ENCODE measurements around the gene DNTT. TPM values are rescaled to one million over a fixed set of nuclear protein-coding genes. Genes with fewer than 3 reads are reported as not detected.
A peak's percentile ranks its signal among the peaks of the same experiment; 100 is the strongest.
"Not testable (repeated sequence)": the region's sequence is repeated elsewhere in the genome, so short reads cannot be mapped to it uniquely, and the experiment has no call there.

The DNTT gene
- total and polyA plus RNA-seq, 7 experiments from 2014 or later, result 0.19 to 5.0 (median 2.0) TPM; not detected in 3

GRCh38 chr10:96299383-96299782, 4.9 kb upstream of the DNTT start:
- peak overlapping the region in 8 of 9 donors; percentile 91 to 99 (median 96) for H3K27ac Mint-ChIP-seq
- H3K4me3 ChIP-seq (ENCODE audit: low read length), result no peak overlapping the region
- ChIA-PET CTCF (interaction anchor here (1.1 to 2.1 kb wide), 4 partner anchors 9 to 606 kb away, joined by 3 to 9 read pairs (median 6); partner anchors contain the start of gene TCTN3), POLR2A (interaction anchor here (0.6 to 1.4 kb wide), 6 partner anchors 15 to 460 kb away, joined by 3 to 6 read pairs (median 3); partner anchors contain the start of gene ZNF518A)
- DNase-seq, result peak in 7 of 9 donors; percentile 24 to 82 (median 74)
- H3K9me3 ChIP-seq (ENCODE audit: control insufficient read depth in 2 of 3, low read length in 3 of 3), result no peaks in the 10 kb centered on the region
- H3K36me3 Mint-ChIP-seq, result peaks cover 0 to 11% (median 0%) of the 10 kb centered on the region in 5 donors
- H3K4me1 ChIP-seq (ENCODE audit: control insufficient read depth in 2 of 2, insufficient read depth in 2 of 2, low read length in 2 of 2), result peaks cover 0 to 61% of the 10 kb centered on the region in 2 donors
- peaks cover 0 to 9% (median 3%) of the 10 kb centered on the region in 5 donors for H3K27me3 Mint-ChIP-seq
- H3K4me3 Mint-ChIP-seq, result peak overlapping the region; percentile 46 to 83 (median 74)
- no peaks in the 10 kb centered on the region for H3K36me3 ChIP-seq (ENCODE audit: control insufficient read depth in 2 of 3, insufficient read depth in 3 of 3, low read length in 3 of 3)
- peak; percentile 87 for ATAC-seq
- intact Hi-C loops (cut with micrococcal nuclease), result loop anchor here (2.0 to 10.0 kb wide), 3 partner anchors 33 to 605 kb away; partner anchors contain the start of genes CCNJ (in 1 of the 2) and TCTN3 (in 1 of the 2)
- H3K27me3 ChIP-seq (ENCODE audit: control insufficient read depth in 2 of 2, insufficient read depth in 2 of 2, low read length in 2 of 2), result no peaks in the 10 kb centered on the region
- H3K4me1 Mint-ChIP-seq, result peaks cover 16 to 99% (median 88%) of the 10 kb centered on the region in 7 donors
- peaks cover 0 to 14% (median 0%) of the 10 kb centered on the region in 11 donors for H3K9me3 Mint-ChIP-seq
- peak overlapping the region; percentile 60 for H3K27ac ChIP-seq (ENCODE audit: low read depth, low read length)

GRCh38 chr10:96301616-96302015, 2.6 kb upstream of the DNTT start:
- no peaks in the 10 kb centered on the region for H3K9me3 ChIP-seq (ENCODE audit: control insufficient read depth in 2 of 3, low read length in 3 of 3)
- ChIA-PET CTCF (interaction anchor here (0.6 to 1.9 kb wide), 5 partner anchors 8 to 284 kb away, joined by 3 to 9 read pairs (median 3); no protein-coding TSS in a partner anchor), POLR2A (interaction anchor here (0.9 kb wide), 1 partner anchor 15 kb away, joined by 3 read pairs; no protein-coding TSS in a partner anchor)
- no peak overlapping the region for H3K4me3 ChIP-seq (ENCODE audit: low read length)
- ATAC-seq (no peak), DNase-seq (no peak)
- H3K27ac ChIP-seq (ENCODE audit: low read depth, low read length), result no peak overlapping the region
- no peaks in the 10 kb centered on the region for H3K27me3 ChIP-seq (ENCODE audit: control insufficient read depth in 2 of 2, insufficient read depth in 2 of 2, low read length in 2 of 2)
- H3K9me3 Mint-ChIP-seq, result peaks cover 0 to 10% (median 0%) of the 10 kb centered on the region in 11 donors
- H3K36me3 ChIP-seq (ENCODE audit: control insufficient read depth in 2 of 3, insufficient read depth in 3 of 3, low read length in 3 of 3), result no peaks in the 10 kb centered on the region
- peak overlapping the region in 2 of 10 donors; percentile 41 to 80 for H3K4me3 Mint-ChIP-seq
- intact Hi-C loops (cut with micrococcal nuclease), result no loop called here
- peaks cover 0 to 18% (median 3%) of the 10 kb centered on the region in 5 donors for H3K27me3 Mint-ChIP-seq
- H3K4me1 Mint-ChIP-seq, result peaks cover 10 to 100% (median 91%) of the 10 kb centered on the region in 7 donors
- peaks cover 0 to 50% of the 10 kb centered on the region in 2 donors for H3K4me1 ChIP-seq (ENCODE audit: control insufficient read depth in 2 of 2, insufficient read depth in 2 of 2, low read length in 2 of 2)
- peak overlapping the region in 7 of 9 donors; percentile 84 to 99 (median 96) for H3K27ac Mint-ChIP-seq
- H3K36me3 Mint-ChIP-seq, result peaks cover 0 to 7% (median 0%) of the 10 kb centered on the region in 5 donors

DNA sequence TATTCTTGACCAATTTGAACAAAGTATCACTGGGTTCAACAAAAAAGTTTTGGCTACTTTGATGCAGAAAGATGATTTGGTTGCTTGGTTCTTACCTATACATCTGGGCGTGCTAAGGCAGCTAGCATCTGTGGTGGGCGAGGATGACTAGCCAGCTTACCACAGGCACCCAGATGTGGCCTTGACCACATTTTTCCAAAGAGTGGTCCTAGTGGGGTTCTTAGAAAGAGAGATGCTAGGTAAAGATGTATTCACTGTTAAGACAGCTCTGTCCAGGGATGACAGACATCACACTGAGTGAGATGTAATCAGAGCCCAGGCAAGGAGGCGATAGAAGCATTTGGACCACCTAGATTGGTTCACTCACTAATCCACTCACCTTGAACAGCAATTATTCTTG, 785 bp downstream of the DNTT start:
- DNase-seq (no peak), ATAC-seq (no peak)
- Histone ChIP-seq H3K9me3 (ENCODE audit: control insufficient read depth in 2 of 3, low read length in 3 of 3) (no peaks in the 10 kb centered on the region), H3K27ac (ENCODE audit: low read depth, low read length) (no peak overlapping the region), H3K36me3 (ENCODE audit: control insufficient read depth in 2 of 3, insufficient read depth in 3 of 3, low read length in 3 of 3) (no peaks in the 10 kb centered on the region), H3K4me1 (ENCODE audit: control insufficient read depth in 2 of 2, insufficient read depth in 2 of 2, low read length in 2 of 2) (peaks cover 0 to 30% of the 10 kb centered on the region in 2 donors), H3K27me3 (ENCODE audit: control insufficient read depth in 2 of 2, insufficient read depth in 2 of 2, low read length in 2 of 2) (no peaks in the 10 kb centered on the region), H3K4me3 (ENCODE audit: low read length) (no peak overlapping the region)
- peaks cover 0 to 24% (median 3%) of the 10 kb centered on the region in 5 donors for H3K27me3 Mint-ChIP-seq
- ChIA-PET POLR2A (interaction anchor here (1.0 to 1.6 kb wide), 3 partner anchors 11 to 215 kb away, joined by 3 read pairs; no protein-coding TSS in a partner anchor), CTCF (no interaction called here)
- peak overlapping the region in 5 of 10 donors; percentile 5 to 80 (median 34) for H3K4me3 Mint-ChIP-seq
- H3K36me3 Mint-ChIP-seq, result peaks cover 0 to 7% (median 0%) of the 10 kb centered on the region in 5 donors
- peak overlapping the region in 4 of 9 donors; percentile 20 to 77 (median 34) for H3K27ac Mint-ChIP-seq
- intact Hi-C loops (cut with micrococcal nuclease), result no loop called here
- peaks cover 0 to 6% (median 0%) of the 10 kb centered on the region in 11 donors for H3K9me3 Mint-ChIP-seq
- peaks cover 0 to 80% (median 73%) of the 10 kb centered on the region in 7 donors for H3K4me1 Mint-ChIP-seq

DNA sequence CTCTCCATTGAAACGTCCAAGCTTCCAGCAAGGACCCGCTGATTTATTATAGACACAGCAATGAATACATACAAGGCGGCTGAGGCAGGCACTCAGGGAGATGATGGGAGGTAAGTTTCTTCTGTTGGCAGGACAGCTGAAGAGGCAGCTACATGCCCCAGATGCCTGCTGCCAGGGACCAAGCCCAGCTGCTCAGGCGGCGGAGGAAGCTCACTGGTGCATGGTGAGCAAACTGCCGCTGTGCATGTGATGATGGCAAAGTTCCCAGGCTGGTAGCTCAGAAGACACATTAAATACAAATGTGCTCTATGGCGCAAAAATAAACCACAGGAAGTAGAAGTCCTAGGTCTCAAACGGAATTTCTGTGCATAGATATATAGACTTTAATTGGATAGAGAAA, 2.3 kb downstream of the DNTT start:
- ATAC-seq, result peak; percentile 67
- Mint-ChIP-seq H3K9me3 (no peaks in the 10 kb centered on the region), H3K27ac (peak overlapping the region in 7 of 9 donors; percentile 21 to 77 (median 50)), H3K4me1 (peaks cover 0 to 70% (median 58%) of the 10 kb centered on the region in 7 donors), H3K36me3 (peaks cover 0 to 7% (median 0%) of the 10 kb centered on the region in 5 donors), H3K27me3 (peaks cover 0 to 25% (median 3%) of the 10 kb centered on the region in 5 donors), H3K4me3 (peak overlapping the region in 9 of 10 donors; percentile 55 to 82 (median 80))
- peak in 6 of 9 donors; percentile 15 to 47 (median 42) for DNase-seq
- Histone ChIP-seq H3K4me3 (ENCODE audit: low read length) (no peak overlapping the region), H3K27ac (ENCODE audit: low read depth, low read length) (no peak overlapping the region), H3K36me3 (ENCODE audit: control insufficient read depth in 2 of 3, insufficient read depth in 3 of 3, low read length in 3 of 3) (no peaks in the 10 kb centered on the region), H3K4me1 (ENCODE audit: control insufficient read depth in 2 of 2, insufficient read depth in 2 of 2, low read length in 2 of 2) (peaks cover 0 to 16% of the 10 kb centered on the region in 2 donors), H3K27me3 (ENCODE audit: control insufficient read depth in 2 of 2, insufficient read depth in 2 of 2, low read length in 2 of 2) (no peaks in the 10 kb centered on the region), H3K9me3 (ENCODE audit: control insufficient read depth in 2 of 3, low read length in 3 of 3) (no peaks in the 10 kb centered on the region)
- ChIA-PET POLR2A (interaction anchor here (0.5 to 1.0 kb wide), 3 partner anchors 11 to 25 kb away, joined by 3 to 4 read pairs (median 3); no protein-coding TSS in a partner anchor), CTCF (interaction anchor here (0.6 to 1.2 kb wide), 4 partner anchors 13 to 78 kb away, joined by 3 to 5 read pairs (median 4); no protein-coding TSS in a partner anchor)
- intact Hi-C loops (cut with micrococcal nuclease), result no loop called here

- peaks cover 0 to 21% (median under 1%) of the 10 kb centered on the region in 5 donors for H3K27me3 Mint-ChIP-seq
These were observed 4.6 kb downstream of the DNTT start for GRCh38 chr10:96308854-96309253.

GRCh38 chr10:96309628-96310320, 5.5 kb downstream of the DNTT start:
- Histone ChIP-seq H3K27me3 (ENCODE audit: control insufficient read depth in 2 of 2, insufficient read depth in 2 of 2, low read length in 2 of 2) (no peaks in the 10 kb centered on the region), H3K36me3 (ENCODE audit: control insufficient read depth in 2 of 3, insufficient read depth in 3 of 3, low read length in 3 of 3) (no peaks in the 10 kb centered on the region), H3K27ac (ENCODE audit: low read depth, low read length) (no peak overlapping the region), H3K9me3 (ENCODE audit: control insufficient read depth in 2 of 3, low read length in 3 of 3) (no peaks in the 10 kb centered on the region), H3K4me3 (ENCODE audit: low read length) (no peak overlapping the region), H3K4me1 (ENCODE audit: control insufficient read depth in 2 of 2, insufficient read depth in 2 of 2, low read length in 2 of 2) (peaks cover 0 to 11% of the 10 kb centered on the region in 2 donors)
- DNase-seq (no peak), ATAC-seq (no peak)
- POLR2A ChIA-PET, result no interaction called here
- Mint-ChIP-seq H3K36me3 (peaks cover 0 to 3% (median 0%) of the 10 kb centered on the region in 5 donors), H3K4me1 (peaks cover 0 to 42% (median 33%) of the 10 kb centered on the region in 7 donors), H3K27me3 (peaks cover 0 to 16% (median 3%) of the 10 kb centered on the region in 5 donors), H3K9me3 (no peaks in the 10 kb centered on the region), H3K4me3 (no peak overlapping the region), H3K27ac (peak overlapping the region in 1 of 9 donors; percentile 37)
- intact Hi-C loops (cut with micrococcal nuclease), result no loop called here
- CTCF ChIA-PET, result no interaction called here

More at GRCh38 chr10:96308854-96309253, 4.6 kb downstream of the DNTT start:
- H3K4me3 Mint-ChIP-seq; POLR2A ChIA-PET; H3K36me3 ChIP-seq (ENCODE audit: control insufficient read depth in 2 of 3, insufficient read depth in 3 of 3, low read length in 3 of 3); intact Hi-C loops (cut with micrococcal nuclease); H3K36me3 Mint-ChIP-seq; H3K27ac ChIP-seq (ENCODE audit: low read depth, low read length); H3K4me3 ChIP-seq (ENCODE audit: low read length); ATAC-seq; H3K9me3 ChIP-seq (ENCODE audit: control insufficient read depth in 2 of 3, low read length in 3 of 3); H3K27me3 ChIP-seq (ENCODE audit: control insufficient read depth in 2 of 2, insufficient read depth in 2 of 2, low read length in 2 of 2); DNase-seq; H3K9me3 Mint-ChIP-seq: not testable (repeated sequence)
- H3K27ac Mint-ChIP-seq, result peak overlapping the region in 1 of 9 donors; percentile 42
- CTCF ChIA-PET, result interaction anchor here (0.5 to 1.4 kb wide), 2 partner anchors 8 to 18 kb away, joined by 3 to 4 read pairs; no protein-coding TSS in a partner anchor
- H3K4me1 ChIP-seq (ENCODE audit: control insufficient read depth in 2 of 2, insufficient read depth in 2 of 2, low read length in 2 of 2), result peaks cover 0 to 11% of the 10 kb centered on the region in 2 donors
- H3K4me1 Mint-ChIP-seq, result peaks cover 0 to 51% (median 42%) of the 10 kb centered on the region in 7 donors

Data from naive thymus-derived CD4-positive, alpha-beta T cell (primary cell).